ENCODE data around the gene CD59. TPM values are rescaled to one million over a fixed set of nuclear protein-coding genes. Genes with fewer than 3 reads are reported as not detected.
"Not testable (repeated sequence)": the region's sequence is repeated elsewhere in the genome, so short reads cannot be mapped to it uniquely, and the experiment has no call there.

CD59 gene
- total and polyA plus RNA-seq, 7 donors: 54.1 to 210 (median 174) TPM

DNA sequence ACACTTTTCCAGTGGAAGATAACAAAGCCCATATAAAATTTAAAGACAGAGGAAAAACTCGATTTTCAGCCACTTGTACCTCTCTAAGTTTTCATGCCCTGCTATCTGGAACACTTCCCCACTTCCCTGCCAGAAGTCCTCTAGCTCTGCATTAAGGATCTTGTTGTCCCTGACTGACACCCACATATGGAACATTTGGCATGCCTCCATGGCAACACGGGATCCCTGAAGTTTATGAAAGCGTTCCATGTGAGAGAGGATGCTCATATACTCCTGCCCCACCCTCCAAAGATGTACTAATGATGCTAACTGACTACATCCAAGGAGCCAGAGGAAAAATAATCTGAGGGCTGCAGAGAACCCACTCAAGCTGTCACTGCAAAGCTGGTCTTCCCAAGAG lies 26.8 kb downstream of the CD59 start:
- TF ChIP-seq, protein P1, sequence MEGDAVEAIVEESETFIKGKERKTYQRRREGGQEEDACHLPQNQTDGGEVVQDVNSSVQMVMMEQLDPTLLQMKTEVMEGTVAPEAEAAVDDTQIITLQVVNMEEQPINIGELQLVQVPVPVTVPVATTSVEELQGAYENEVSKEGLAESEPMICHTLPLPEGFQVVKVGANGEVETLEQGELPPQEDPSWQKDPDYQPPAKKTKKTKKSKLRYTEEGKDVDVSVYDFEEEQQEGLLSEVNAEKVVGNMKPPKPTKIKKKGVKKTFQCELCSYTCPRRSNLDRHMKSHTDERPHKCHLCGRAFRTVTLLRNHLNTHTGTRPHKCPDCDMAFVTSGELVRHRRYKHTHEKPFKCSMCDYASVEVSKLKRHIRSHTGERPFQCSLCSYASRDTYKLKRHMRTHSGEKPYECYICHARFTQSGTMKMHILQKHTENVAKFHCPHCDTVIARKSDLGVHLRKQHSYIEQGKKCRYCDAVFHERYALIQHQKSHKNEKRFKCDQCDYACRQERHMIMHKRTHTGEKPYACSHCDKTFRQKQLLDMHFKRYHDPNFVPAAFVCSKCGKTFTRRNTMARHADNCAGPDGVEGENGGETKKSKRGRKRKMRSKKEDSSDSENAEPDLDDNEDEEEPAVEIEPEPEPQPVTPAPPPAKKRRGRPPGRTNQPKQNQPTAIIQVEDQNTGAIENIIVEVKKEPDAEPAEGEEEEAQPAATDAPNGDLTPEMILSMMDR (IDR thresholded peaks at IDR 0.05): no peak
- TF ChIP-seq POLR2A (IDR thresholded peaks at IDR 0.05) (no peak), EP300 (IDR thresholded peaks at IDR 0.05) (no peak), POLR2AphosphoS5 (IDR thresholded peaks at IDR 0.05) (no peak)
- no peak for DNase-seq
- peaks cover 13 to 66% (median 20%) of the 10 kb centered on the region in 4 donors for H3K36me3 ChIP-seq
- peaks cover 0 to 7% (median 6%) of the 10 kb centered on the region in 4 donors for H3K4me1 ChIP-seq
- intact Hi-C loops (cut with DNase I): no loop called here
- no peak overlapping the region for H3K4me3 ChIP-seq
- peak overlapping the region in 1 of 4 donors; percentile 41 for H3K27ac ChIP-seq
- H3K27me3 ChIP-seq: no peaks in the 10 kb centered on the region
- no peaks in the 10 kb centered on the region for H3K9me3 ChIP-seq
- WGBS, 2 donors: 60 to 69% methylated on average over 3 of the region's 3 CpGs

DNA sequence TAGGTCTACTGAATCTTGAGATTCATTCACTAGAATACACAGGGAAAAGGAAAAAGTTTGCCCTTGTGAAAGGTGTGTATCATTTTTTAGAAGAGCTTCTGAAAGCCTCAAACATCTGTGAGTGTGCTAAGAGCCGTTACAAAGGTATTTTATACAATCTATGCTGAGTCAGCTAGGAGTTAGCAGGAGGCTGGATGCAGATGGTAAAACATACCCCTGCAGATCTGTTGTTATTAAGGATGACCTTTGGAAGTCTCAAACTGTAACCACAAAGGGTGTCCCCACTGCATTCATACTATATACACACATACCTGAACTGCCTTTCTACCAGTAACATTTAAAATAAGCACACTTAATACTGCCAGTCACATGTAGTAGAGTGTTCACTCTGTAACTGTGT lies 27.2 kb downstream of the CD59 start:
- no peak for DNase-seq
- 56 to 81% methylated on average over 1 of the region's 1 CpG for WGBS, 2 donors
- H3K27ac ChIP-seq: peak overlapping the region in 1 of 4 donors; percentile 41
- TF ChIP-seq, protein P1 (IDR thresholded peaks at IDR 0.05): no peak
- TF ChIP-seq EP300 (IDR thresholded peaks at IDR 0.05) (no peak), POLR2AphosphoS5 (IDR thresholded peaks at IDR 0.05) (no peak), POLR2A (IDR thresholded peaks at IDR 0.05) (no peak)
- H3K27me3 ChIP-seq: no peaks in the 10 kb centered on the region
- H3K4me1 ChIP-seq: peaks cover 0 to 12% (median 7%) of the 10 kb centered on the region in 4 donors
- intact Hi-C loops (cut with DNase I): no loop called here
- peaks cover 13 to 62% (median 20%) of the 10 kb centered on the region in 4 donors for H3K36me3 ChIP-seq
- H3K9me3 ChIP-seq: no peaks in the 10 kb centered on the region
- no peak overlapping the region for H3K4me3 ChIP-seq

DNA sequence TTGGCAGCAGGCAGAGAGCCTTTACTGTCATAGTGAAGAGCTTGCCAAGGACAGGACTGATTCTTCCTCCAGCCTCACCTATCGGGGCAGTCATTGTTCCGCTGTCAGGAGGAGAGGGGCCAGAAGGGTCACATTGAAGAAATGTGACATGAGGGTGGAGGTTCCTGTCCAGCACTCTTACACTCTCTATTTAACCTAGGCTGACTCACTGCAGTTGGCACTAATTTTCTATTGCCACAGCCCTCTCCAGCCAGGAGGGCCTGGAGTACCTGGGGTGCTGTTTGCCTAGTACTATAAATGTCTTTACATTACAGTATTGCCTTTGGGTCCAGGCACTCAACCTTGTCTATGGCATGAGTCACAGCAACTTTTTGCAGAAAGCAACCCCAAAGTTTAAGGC lies 28.4 kb downstream of the CD59 start:
- 65 to 100% methylated on average over 2 of the region's 2 CpGs for WGBS, 2 donors
- H3K9me3 ChIP-seq; intact Hi-C loops (cut with DNase I); DNase-seq; H3K4me3 ChIP-seq; H3K27me3 ChIP-seq: not testable (repeated sequence)
- Histone ChIP-seq H3K36me3 (peaks cover 13 to 53% (median 20%) of the 10 kb centered on the region in 4 donors), H3K27ac (peak overlapping the region in 2 of 4 donors; percentile 28 to 65), H3K4me1 (peaks cover 0 to 15% (median 8%) of the 10 kb centered on the region in 4 donors)

DNA sequence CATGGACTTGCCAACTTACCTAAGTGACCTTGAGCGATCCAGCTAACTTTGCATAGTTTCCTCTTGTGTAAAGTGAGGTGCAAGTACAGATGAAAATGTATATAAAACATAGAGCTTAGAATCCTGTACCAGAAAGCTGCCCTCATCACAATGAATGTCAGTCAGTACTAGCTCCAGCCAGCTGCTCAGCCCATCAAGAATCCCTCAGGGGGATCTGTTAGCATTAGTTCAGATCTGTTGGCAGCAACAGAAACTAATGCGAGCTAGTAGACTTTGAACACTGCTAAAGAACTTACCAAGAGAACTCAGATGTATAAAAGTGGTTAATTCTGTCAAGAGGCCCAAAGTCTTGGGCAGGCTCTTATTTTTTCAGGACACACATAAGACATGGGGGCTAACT lies 29.3 kb downstream of the CD59 start:
- DNase-seq: no peak
- Histone ChIP-seq H3K9me3 (no peaks in the 10 kb centered on the region), H3K27me3 (no peaks in the 10 kb centered on the region), H3K36me3 (peaks cover 13 to 53% (median 20%) of the 10 kb centered on the region in 4 donors), H3K4me3 (no peak overlapping the region), H3K27ac (peak overlapping the region; percentile 16 to 65 (median 25)), H3K4me1 (peaks cover 0 to 15% (median 8%) of the 10 kb centered on the region in 4 donors)
- 91 to 98% methylated on average over 2 of the region's 2 CpGs for WGBS, 2 donors
- intact Hi-C loops (cut with DNase I): no loop called here
- no peak for TF ChIP-seq POLR2A (IDR thresholded peaks at IDR 0.05)
- no peak for TF ChIP-seq POLR2AphosphoS5 (IDR thresholded peaks at IDR 0.05)
- TF ChIP-seq EP300 (IDR thresholded peaks at IDR 0.05): no peak
- TF ChIP-seq, protein P1 (IDR thresholded peaks at IDR 0.05): no peak

DNA sequence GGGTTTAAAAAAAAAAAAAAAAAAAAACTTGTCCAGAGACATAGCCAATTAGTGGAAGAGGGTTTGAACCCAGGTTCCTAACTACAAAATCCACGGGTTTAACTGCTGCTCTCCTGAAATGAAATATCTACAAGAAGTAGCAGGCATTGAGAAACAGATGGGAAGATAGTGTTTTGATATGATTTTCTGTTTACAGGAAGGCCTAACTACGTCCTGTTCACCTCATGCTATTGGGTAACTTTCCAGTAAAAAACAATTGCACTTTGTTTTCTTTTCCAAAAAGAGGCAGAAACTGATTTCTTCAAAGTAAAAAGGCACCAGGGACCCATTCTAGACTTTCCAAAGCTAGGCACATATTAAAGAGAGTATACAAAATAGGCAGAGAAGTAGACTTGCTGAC lies 29.7 kb downstream of the CD59 start:
- TF ChIP-seq POLR2AphosphoS5 (IDR thresholded peaks at IDR 0.05) (peak in 1 of 4 donors; percentile 20), EP300 (IDR thresholded peaks at IDR 0.05) (no peak)
- TF ChIP-seq, protein P1 (IDR thresholded peaks at IDR 0.05): no peak
- no peak for DNase-seq
- Histone ChIP-seq H3K4me3 (no peak overlapping the region), H3K27me3 (no peaks in the 10 kb centered on the region), H3K36me3 (peaks cover 13 to 53% (median 20%) of the 10 kb centered on the region in 4 donors), H3K27ac (peak overlapping the region; percentile 16 to 65 (median 25)), H3K4me1 (peaks cover 0 to 19% (median 11%) of the 10 kb centered on the region in 4 donors), H3K9me3 (no peaks in the 10 kb centered on the region)
- WGBS, 2 donors: 41 to 61% methylated on average over 2 of the region's 2 CpGs
- intact Hi-C loops (cut with DNase I): no loop called here
